ENCODE results near the gene LETM1. TPM values are rescaled to one million over a fixed set of nuclear protein-coding genes. Genes with fewer than 3 reads are reported as not detected.

LETM1 gene
- total RNA-seq, 6 donors from 2014 or later = 31.4 to 98.5 (median 47.8) TPM

GRCh38 chr4:1771555-1772305 lies 84.2 kb downstream of the LETM1 start:
- H3K9me3 ChIP-seq = no peaks in the 10 kb centered on the region
- 41 to 63% methylated on average over 5 to 24 of the region's 28 CpGs for WGBS, 2 donors
- peaks cover 9 to 42% (median 33%) of the 10 kb centered on the region in 4 donors for H3K4me1 ChIP-seq
- H3K27ac ChIP-seq = no peak overlapping the region
- DNase-seq = no peak
- H3K36me3 ChIP-seq = no peaks in the 10 kb centered on the region
- no peak for ATAC-seq (ENCODE audit: low FRiP score in 2 of 2)
- peaks cover 0 to 8% (median under 1%) of the 10 kb centered on the region in 4 donors for H3K27me3 ChIP-seq
- no peak for TF ChIP-seq POLR2AphosphoS5 (IDR thresholded peaks at IDR 0.05)
- no peak overlapping the region for H3K4me3 ChIP-seq

- Histone ChIP-seq H3K4me1 (peaks cover 17 to 52% (median 42%) of the 10 kb centered on the region in 4 donors), H3K27me3 (peaks cover 0 to 11% (median 1%) of the 10 kb centered on the region in 4 donors), H3K36me3 (no peaks in the 10 kb centered on the region), H3K27ac (no peak overlapping the region), H3K9me3 (no peaks in the 10 kb centered on the region), H3K4me3 (no peak overlapping the region)
- ATAC-seq (ENCODE audit: low FRiP score in 2 of 2) (no peak), DNase-seq (no peak)
- TF ChIP-seq POLR2A (IDR thresholded peaks at IDR 0.05) (no peak), CTCF (IDR thresholded peaks at IDR 0.05) (no peak), EP300 (IDR thresholded peaks at IDR 0.05) (no peak)
- WGBS, 2 donors = 82 to 100% methylated on average over 1 to 8 of the region's 11 CpGs
These were observed 85.1 kb downstream of the LETM1 start for GRCh38 chr4:1770791-1771231.

GRCh38 chr4:1770245-1770644 lies 85.7 kb downstream of the LETM1 start:
- DNase-seq (no peak), ATAC-seq (ENCODE audit: low FRiP score in 2 of 2) (no peak)
- no peak for TF ChIP-seq POLR2AphosphoS5 (IDR thresholded peaks at IDR 0.05)
- no peak for TF ChIP-seq CTCF (IDR thresholded peaks at IDR 0.05)
- TF ChIP-seq EP300 (IDR thresholded peaks at IDR 0.05) = no peak
- no peak for TF ChIP-seq POLR2A (IDR thresholded peaks at IDR 0.05)
- Histone ChIP-seq H3K4me3 (no peak overlapping the region), H3K27ac (peak overlapping the region in 2 of 4 donors; percentile 77 to 87), H3K27me3 (peaks cover 0 to 11% (median 1%) of the 10 kb centered on the region in 4 donors), H3K4me1 (peaks cover 17 to 55% (median 43%) of the 10 kb centered on the region in 4 donors), H3K36me3 (no peaks in the 10 kb centered on the region), H3K9me3 (no peaks in the 10 kb centered on the region)
- WGBS, 2 donors = 40 to 52% methylated on average over 2 to 22 of the region's 33 CpGs

- Histone ChIP-seq H3K27me3 (peaks cover 0 to 11% (median 1%) of the 10 kb centered on the region in 4 donors), H3K9me3 (no peaks in the 10 kb centered on the region), H3K4me1 (peaks cover 17 to 55% (median 43%) of the 10 kb centered on the region in 4 donors), H3K4me3 (no peak overlapping the region), H3K27ac (peak overlapping the region; percentile 67 to 87 (median 74)), H3K36me3 (no peaks in the 10 kb centered on the region)
- DNase-seq = no peak
- ATAC-seq (ENCODE audit: low FRiP score in 2 of 2) = no peak
- no peak for TF ChIP-seq CTCF (IDR thresholded peaks at IDR 0.05)
- TF ChIP-seq EP300 (IDR thresholded peaks at IDR 0.05) = no peak
- TF ChIP-seq POLR2A (IDR thresholded peaks at IDR 0.05) = no peak
- no peak for TF ChIP-seq POLR2AphosphoS5 (IDR thresholded peaks at IDR 0.05)
- 53% methylated on average over 4 of the region's 6 CpGs; no CpG with 5 or more reads in 1 of the 2 donors for WGBS, 2 donors
These were observed 86.3 kb downstream of the LETM1 start for GRCh38 chr4:1769692-1770091.

- Histone ChIP-seq H3K4me3 (peak overlapping the region in 3 of 4 donors; percentile 41 to 55 (median 49)), H3K4me1 (peaks cover 21 to 65% (median 49%) of the 10 kb centered on the region in 4 donors), H3K27ac (peak overlapping the region; percentile 67 to 87 (median 74)), H3K9me3 (no peaks in the 10 kb centered on the region), H3K36me3 (no peaks in the 10 kb centered on the region), H3K27me3 (peaks cover 0 to 11% (median 1%) of the 10 kb centered on the region in 4 donors)
- DNase-seq = peak in 1 of 2 donors; percentile 83
- TF ChIP-seq EP300 (IDR thresholded peaks at IDR 0.05) = peak in 1 of 4 donors; percentile 38
- TF ChIP-seq POLR2A (IDR thresholded peaks at IDR 0.05) = no peak
- 57 to 76% methylated on average over 10 to 22 of the region's 23 CpGs for WGBS, 2 donors
- ATAC-seq (ENCODE audit: low FRiP score in 2 of 2) = peak in 1 of 2 donors; percentile 77
These were observed 87.5 kb downstream of the LETM1 start for GRCh38 chr4:1768367-1769034.

Data from upper lobe of left lung (tissue), 6 donors.